Keratinocyte (primary cell): ENCODE data around the gene TEX29. TPM values are rescaled to one million over a fixed set of nuclear protein-coding genes. Genes with fewer than 3 reads are reported as not detected.

Experiments used
- DNase-seq: peaks from one replicate; pipeline ENCODE4 v3.0.0-alpha.2; 2011; ENCODE audit warnings: low read depth, missing footprints, low spot score
- FAIRE-seq: peaks from 2 replicates; lab custom pipeline; 2011; peaks lifted over from hg19 to GRCh38; lab: Jason Lieb, UNC
- H2AFZ ChIP-seq: 2 replicates; pipeline ENCODE4 v1.6.0; 2012; ENCODE audit warnings: low read length, control low read depth, inconsistent platforms; ENCODE audit not compliant: control insufficient read depth
- H3K27ac ChIP-seq: 2 replicates; pipeline ENCODE4 v1.5.1; 2011; ENCODE audit warnings: low read length; ENCODE audit not compliant: control insufficient read depth, insufficient read depth
- H3K27me3 ChIP-seq: 3 replicates; pipeline ENCODE4 v1.6.0; 2011; ENCODE audit warnings: low read length; ENCODE audit not compliant: control insufficient read depth, insufficient read depth; ENCODE audit errors: extremely low read depth
- H3K36me3 ChIP-seq, 2 experiments: 2 replicates in 1 of 2; 3 replicates in 1 of 2; pipeline ENCODE4 v1.5.1; 2011; ENCODE audit warnings: low read length in 2 of 2, mild to moderate bottlenecking in 1 of 2; ENCODE audit not compliant: control insufficient read depth in 2 of 2, insufficient read depth in 2 of 2; ENCODE audit errors: extremely low read depth in 1 of 2
- H3K4me1 ChIP-seq: 3 replicates; pipeline ENCODE4 v1.5.1; 2011; ENCODE audit warnings: low read length; ENCODE audit not compliant: control insufficient read depth, insufficient read depth; ENCODE audit errors: extremely low read depth
- H3K4me2 ChIP-seq: 3 replicates; pipeline ENCODE4 v1.6.0; 2011; ENCODE audit warnings: low read depth, low read length; ENCODE audit not compliant: control insufficient read depth, insufficient read depth; ENCODE audit errors: extremely low read depth
- H3K4me3 ChIP-seq, 3 experiments: fragments of 200-600 bp in 1 of 3; sonication (generic) in 1 of 3; 2 replicates in 2 of 3; 3 replicates in 1 of 3; pipeline ENCODE4 v1.5.1; 2011 to 2016; ENCODE audit warnings: low read length in 3 of 3, mild to moderate bottlenecking in 3 of 3, control low read depth in 2 of 3, inconsistent platforms in 1 of 3, low read depth in 1 of 3, mixed read lengths in 1 of 3, mixed run types in 1 of 3, moderate library complexity in 1 of 3; ENCODE audit not compliant: control insufficient read depth in 2 of 3, insufficient read depth in 2 of 3; ENCODE audit errors: extremely low read depth in 1 of 3
- H3K79me2 ChIP-seq: 2 replicates; pipeline ENCODE4 v1.6.0; 2012; ENCODE audit warnings: low read length; ENCODE audit not compliant: control insufficient read depth, insufficient read depth
- H3K9ac ChIP-seq: 3 replicates; pipeline ENCODE4 v1.6.0; 2011; ENCODE audit warnings: low read length; ENCODE audit not compliant: control insufficient read depth, insufficient read depth; ENCODE audit errors: extremely low read depth
- H3K9me1 ChIP-seq: 3 replicates; pipeline ENCODE4 v1.6.0; 2011; ENCODE audit warnings: low read length; ENCODE audit not compliant: control insufficient read depth, insufficient read depth; ENCODE audit errors: extremely low read depth
- H3K9me3 ChIP-seq: 2 replicates; pipeline ENCODE4 v1.5.1; 2012; ENCODE audit warnings: low read depth, low read length; ENCODE audit not compliant: control insufficient read depth
- H4K20me1 ChIP-seq: 3 replicates; pipeline ENCODE4 v1.6.0; 2011; ENCODE audit warnings: low read length; ENCODE audit not compliant: control insufficient read depth, insufficient read depth; ENCODE audit errors: extremely low read depth
- EZH2 ChIP-seq: IDR thresholded peaks from one replicate; pipeline ENCODE4 v1.6.1; 2012; ENCODE audit warnings: inconsistent platforms, mild to moderate bottlenecking, low read length, moderate library complexity
- dilution Hi-C: fragments of 300-500 bp; cut with MboI; formaldehyde crosslinking; loops from one replicate; pipeline ENCODE4 v1.7.0; 2020; ENCODE audit warnings: low sequenced_read_pairs; ENCODE audit not compliant: extremely low pct_ligation_motif_present
- polyA plus RNA-seq, 5 experiments: library from polyadenylated mRNA; depleted of rRNA in 3 of 5; stranded (reverse) in 3 of 5; stranded (forward) in 1 of 5; unstranded in 1 of 5; fragments of >200 nt; gene quantifications; 1 replicate in 1 of 5; 2 replicates in 3 of 5; 3 replicates in 1 of 5; pipeline versions ENCODE4 v1.2.1 to v1.2.3, GENCODE V29; 2011 to 2012; ENCODE audit warnings: missing spikeins in 2 of 5, low read depth in 1 of 5, low replicate concordance in 1 of 5
- TF ChIP-seq, protein P1 (sequence below), 3 experiments: IDR thresholded peaks in 1 of 3; conservative IDR thresholded peaks in 1 of 3; optimal IDR thresholded peaks in 1 of 3; 2 replicates in 2 of 3; 3 replicates in 1 of 3; pipeline versions ENCODE3 to v1.5.1; 2011; ENCODE audit warnings: low read length in 3 of 3, mild to moderate bottlenecking in 3 of 3, moderate library complexity in 2 of 3, control low read depth in 1 of 3, inconsistent platforms in 1 of 3; ENCODE audit not compliant: insufficient read depth in 2 of 3; ENCODE audit errors: extremely low read depth in 1 of 3

The TEX29 gene
- polyA plus RNA-seq, 1 donor (not counting 4 experiments of a cell fraction or from before 2014, with no cell fraction given), result 0.18 TPM

- H2AFZ ChIP-seq, result no peak overlapping the region
- H3K9ac ChIP-seq, result no peak overlapping the region
- H3K4me2 ChIP-seq, result no peak overlapping the region
- no peaks in the 10 kb centered on the region for H3K79me2 ChIP-seq
- no peaks in the 10 kb centered on the region for H4K20me1 ChIP-seq
- H3K27ac ChIP-seq, result peak overlapping the region; percentile 15
- no peak for DNase-seq
- no peak for FAIRE-seq
- no peaks in the 10 kb centered on the region for H3K27me3 ChIP-seq
- H3K36me3 ChIP-seq, result peaks cover 11 to 46% of the 10 kb centered on the region in 2 experiments
- H3K4me1 ChIP-seq, result peaks cover 15% of the 10 kb centered on the region
- H3K9me3 ChIP-seq, result no peaks in the 10 kb centered on the region
- TF ChIP-seq, protein P1, sequence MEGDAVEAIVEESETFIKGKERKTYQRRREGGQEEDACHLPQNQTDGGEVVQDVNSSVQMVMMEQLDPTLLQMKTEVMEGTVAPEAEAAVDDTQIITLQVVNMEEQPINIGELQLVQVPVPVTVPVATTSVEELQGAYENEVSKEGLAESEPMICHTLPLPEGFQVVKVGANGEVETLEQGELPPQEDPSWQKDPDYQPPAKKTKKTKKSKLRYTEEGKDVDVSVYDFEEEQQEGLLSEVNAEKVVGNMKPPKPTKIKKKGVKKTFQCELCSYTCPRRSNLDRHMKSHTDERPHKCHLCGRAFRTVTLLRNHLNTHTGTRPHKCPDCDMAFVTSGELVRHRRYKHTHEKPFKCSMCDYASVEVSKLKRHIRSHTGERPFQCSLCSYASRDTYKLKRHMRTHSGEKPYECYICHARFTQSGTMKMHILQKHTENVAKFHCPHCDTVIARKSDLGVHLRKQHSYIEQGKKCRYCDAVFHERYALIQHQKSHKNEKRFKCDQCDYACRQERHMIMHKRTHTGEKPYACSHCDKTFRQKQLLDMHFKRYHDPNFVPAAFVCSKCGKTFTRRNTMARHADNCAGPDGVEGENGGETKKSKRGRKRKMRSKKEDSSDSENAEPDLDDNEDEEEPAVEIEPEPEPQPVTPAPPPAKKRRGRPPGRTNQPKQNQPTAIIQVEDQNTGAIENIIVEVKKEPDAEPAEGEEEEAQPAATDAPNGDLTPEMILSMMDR (optimal IDR thresholded peaks at IDR 0.05 in 1 of 3, IDR thresholded peaks at IDR 0.05 in 1 of 3, conservative IDR thresholded peaks at IDR 0.05 in 1 of 3; ENCODE audit: extremely low read depth in 1 of 3, insufficient read depth in 2 of 3, low read length in 3 of 3), result no peak
- no peak for TF ChIP-seq EZH2
- H3K9me1 ChIP-seq, result no peaks in the 10 kb centered on the region
- no peak overlapping the region for H3K4me3 ChIP-seq
- dilution Hi-C loops, result no loop called here
Observed at GRCh38 chr13:111282425-111282824, 38.0 kb upstream of the TEX29 start.

DNA sequence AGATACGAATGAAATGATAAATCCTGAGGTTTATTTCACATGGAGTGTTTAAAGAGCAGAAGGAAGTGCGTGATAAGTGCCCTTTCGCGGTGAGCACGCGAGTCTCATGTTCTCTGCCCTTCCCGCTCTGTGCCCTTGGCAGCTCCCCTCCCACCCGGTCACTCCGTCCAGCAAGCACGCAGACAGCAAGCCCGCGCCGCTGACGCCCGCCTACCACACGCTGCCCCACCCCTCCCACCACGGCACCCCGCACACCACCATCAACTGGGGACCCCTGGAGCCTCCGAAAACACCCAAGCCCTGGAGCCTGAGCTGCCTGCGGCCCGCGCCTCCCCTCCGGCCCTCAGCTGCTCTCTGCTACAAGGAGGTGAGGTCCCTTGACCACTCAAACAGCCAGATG is 37.4 kb upstream of the TEX29 start:
- TF ChIP-seq, protein P1 (optimal IDR thresholded peaks at IDR 0.05 in 1 of 3, IDR thresholded peaks at IDR 0.05 in 1 of 3, conservative IDR thresholded peaks at IDR 0.05 in 1 of 3; ENCODE audit: extremely low read depth in 1 of 3, insufficient read depth in 2 of 3, low read length in 3 of 3), result no peak
- TF ChIP-seq EZH2, result no peak
- Histone ChIP-seq H3K9me1 (no peaks in the 10 kb centered on the region), H2AFZ (no peak overlapping the region), H3K79me2 (no peaks in the 10 kb centered on the region), H3K4me1 (peaks cover 15% of the 10 kb centered on the region), H3K4me3 (no peak overlapping the region), H3K36me3 (peaks cover 11 to 47% of the 10 kb centered on the region in 2 experiments), H3K27ac (peak overlapping the region; percentile 15), H4K20me1 (no peaks in the 10 kb centered on the region), H3K9me3 (no peaks in the 10 kb centered on the region), H3K9ac (no peak overlapping the region), H3K27me3 (no peaks in the 10 kb centered on the region), H3K4me2 (no peak overlapping the region)
- dilution Hi-C loops, result no loop called here
- FAIRE-seq (no peak), DNase-seq (no peak)
